H1 (cell line): ENCODE measurements around the gene MTM1. TPM values are rescaled to one million over a fixed set of nuclear protein-coding genes. Genes with fewer than 3 reads are reported as not detected.

Experiments
- ASH2L ChIP-seq: fragments of 200-600, 300-600 bp; sonication (generic); IDR thresholded peaks from one replicate; pipeline ENCODE4 v1.7.1; 2017; ENCODE audit warnings: low read length
- EP300 ChIP-seq, 2 experiments: IDR thresholded peaks; 1 replicate in 1 of 2; 2 replicates in 1 of 2; pipeline ENCODE4 v1.6.1; 2011 to 2012; ENCODE audit warnings: low read depth in 2 of 2, low read length in 2 of 2, mild to moderate bottlenecking in 2 of 2, borderline replicate concordance in 1 of 2, inconsistent platforms in 1 of 2, moderate library complexity in 1 of 2
- FOSL1 ChIP-seq: IDR thresholded peaks from 2 replicates; pipeline ENCODE4 v1.6.1; 2011; ENCODE audit warnings: mild to moderate bottlenecking, low read depth, low read length, moderate library complexity; ENCODE audit not compliant: insufficient read depth
- HDAC6 ChIP-seq: IDR thresholded peaks from one replicate; pipeline ENCODE4 v1.7.1; 2012; ENCODE audit warnings: low read depth, mild to moderate bottlenecking, inconsistent platforms, low read length, moderate library complexity
- SIRT6 ChIP-seq: IDR thresholded peaks from one replicate; pipeline ENCODE4 v1.7.1; 2012; ENCODE audit warnings: low read length, inconsistent platforms
- ZNF274 ChIP-seq: IDR thresholded peaks from 2 replicates; pipeline ENCODE4 v1.7.0; 2012; ENCODE audit warnings: low read length, borderline replicate concordance; ENCODE audit errors: extremely low read depth
- polyA plus RNA-seq, 7 experiments: library from polyadenylated mRNA; depleted of rRNA in 3 of 7; stranded (reverse) in 5 of 7; unstranded in 2 of 7; fragments of >200 nt in 5 of 7; fragments of 200-250 nt in 2 of 7; gene quantifications; 1 replicate in 5 of 7; 2 replicates in 1 of 7; 4 replicates in 1 of 7; pipeline versions ENCODE4 v1.2.1 to v1.2.3, GENCODE V29; 2011 to 2013; ENCODE audit warnings: missing spikeins in 2 of 7, mixed read lengths in 2 of 7
- total RNA-seq: library from RNA; stranded (reverse); fragmentation: NEBNext Ultra II Directional; extraction: Animal tissue kit (Norgen Biotek cat#: 25700); gene quantifications from 2 replicates; pipeline ENCODE4 v1.2.1, GENCODE V29; 2021
- TF ChIP-seq, protein P1 (sequence below): fragments of 300-600 bp; sonication (generic); IDR thresholded peaks from 2 replicates; pipeline ENCODE4 v1.7.1; 2012; ENCODE audit warnings: low read length, moderate library complexity, mild to moderate bottlenecking, inconsistent platforms; ENCODE audit not compliant: insufficient replicate concordance
- TF ChIP-seq, protein P2 (sequence below): IDR thresholded peaks from 2 replicates; pipeline ENCODE4 v1.6.1; 2012; ENCODE audit warnings: inconsistent platforms

Gene MTM1
- total and polyA plus RNA-seq, 2 of the 8 experiments (the other 6 are each of a cell fraction or from before 2014, with no cell fraction given), result 2.3 to 8.4 TPM

- TF ChIP-seq, protein P1, sequence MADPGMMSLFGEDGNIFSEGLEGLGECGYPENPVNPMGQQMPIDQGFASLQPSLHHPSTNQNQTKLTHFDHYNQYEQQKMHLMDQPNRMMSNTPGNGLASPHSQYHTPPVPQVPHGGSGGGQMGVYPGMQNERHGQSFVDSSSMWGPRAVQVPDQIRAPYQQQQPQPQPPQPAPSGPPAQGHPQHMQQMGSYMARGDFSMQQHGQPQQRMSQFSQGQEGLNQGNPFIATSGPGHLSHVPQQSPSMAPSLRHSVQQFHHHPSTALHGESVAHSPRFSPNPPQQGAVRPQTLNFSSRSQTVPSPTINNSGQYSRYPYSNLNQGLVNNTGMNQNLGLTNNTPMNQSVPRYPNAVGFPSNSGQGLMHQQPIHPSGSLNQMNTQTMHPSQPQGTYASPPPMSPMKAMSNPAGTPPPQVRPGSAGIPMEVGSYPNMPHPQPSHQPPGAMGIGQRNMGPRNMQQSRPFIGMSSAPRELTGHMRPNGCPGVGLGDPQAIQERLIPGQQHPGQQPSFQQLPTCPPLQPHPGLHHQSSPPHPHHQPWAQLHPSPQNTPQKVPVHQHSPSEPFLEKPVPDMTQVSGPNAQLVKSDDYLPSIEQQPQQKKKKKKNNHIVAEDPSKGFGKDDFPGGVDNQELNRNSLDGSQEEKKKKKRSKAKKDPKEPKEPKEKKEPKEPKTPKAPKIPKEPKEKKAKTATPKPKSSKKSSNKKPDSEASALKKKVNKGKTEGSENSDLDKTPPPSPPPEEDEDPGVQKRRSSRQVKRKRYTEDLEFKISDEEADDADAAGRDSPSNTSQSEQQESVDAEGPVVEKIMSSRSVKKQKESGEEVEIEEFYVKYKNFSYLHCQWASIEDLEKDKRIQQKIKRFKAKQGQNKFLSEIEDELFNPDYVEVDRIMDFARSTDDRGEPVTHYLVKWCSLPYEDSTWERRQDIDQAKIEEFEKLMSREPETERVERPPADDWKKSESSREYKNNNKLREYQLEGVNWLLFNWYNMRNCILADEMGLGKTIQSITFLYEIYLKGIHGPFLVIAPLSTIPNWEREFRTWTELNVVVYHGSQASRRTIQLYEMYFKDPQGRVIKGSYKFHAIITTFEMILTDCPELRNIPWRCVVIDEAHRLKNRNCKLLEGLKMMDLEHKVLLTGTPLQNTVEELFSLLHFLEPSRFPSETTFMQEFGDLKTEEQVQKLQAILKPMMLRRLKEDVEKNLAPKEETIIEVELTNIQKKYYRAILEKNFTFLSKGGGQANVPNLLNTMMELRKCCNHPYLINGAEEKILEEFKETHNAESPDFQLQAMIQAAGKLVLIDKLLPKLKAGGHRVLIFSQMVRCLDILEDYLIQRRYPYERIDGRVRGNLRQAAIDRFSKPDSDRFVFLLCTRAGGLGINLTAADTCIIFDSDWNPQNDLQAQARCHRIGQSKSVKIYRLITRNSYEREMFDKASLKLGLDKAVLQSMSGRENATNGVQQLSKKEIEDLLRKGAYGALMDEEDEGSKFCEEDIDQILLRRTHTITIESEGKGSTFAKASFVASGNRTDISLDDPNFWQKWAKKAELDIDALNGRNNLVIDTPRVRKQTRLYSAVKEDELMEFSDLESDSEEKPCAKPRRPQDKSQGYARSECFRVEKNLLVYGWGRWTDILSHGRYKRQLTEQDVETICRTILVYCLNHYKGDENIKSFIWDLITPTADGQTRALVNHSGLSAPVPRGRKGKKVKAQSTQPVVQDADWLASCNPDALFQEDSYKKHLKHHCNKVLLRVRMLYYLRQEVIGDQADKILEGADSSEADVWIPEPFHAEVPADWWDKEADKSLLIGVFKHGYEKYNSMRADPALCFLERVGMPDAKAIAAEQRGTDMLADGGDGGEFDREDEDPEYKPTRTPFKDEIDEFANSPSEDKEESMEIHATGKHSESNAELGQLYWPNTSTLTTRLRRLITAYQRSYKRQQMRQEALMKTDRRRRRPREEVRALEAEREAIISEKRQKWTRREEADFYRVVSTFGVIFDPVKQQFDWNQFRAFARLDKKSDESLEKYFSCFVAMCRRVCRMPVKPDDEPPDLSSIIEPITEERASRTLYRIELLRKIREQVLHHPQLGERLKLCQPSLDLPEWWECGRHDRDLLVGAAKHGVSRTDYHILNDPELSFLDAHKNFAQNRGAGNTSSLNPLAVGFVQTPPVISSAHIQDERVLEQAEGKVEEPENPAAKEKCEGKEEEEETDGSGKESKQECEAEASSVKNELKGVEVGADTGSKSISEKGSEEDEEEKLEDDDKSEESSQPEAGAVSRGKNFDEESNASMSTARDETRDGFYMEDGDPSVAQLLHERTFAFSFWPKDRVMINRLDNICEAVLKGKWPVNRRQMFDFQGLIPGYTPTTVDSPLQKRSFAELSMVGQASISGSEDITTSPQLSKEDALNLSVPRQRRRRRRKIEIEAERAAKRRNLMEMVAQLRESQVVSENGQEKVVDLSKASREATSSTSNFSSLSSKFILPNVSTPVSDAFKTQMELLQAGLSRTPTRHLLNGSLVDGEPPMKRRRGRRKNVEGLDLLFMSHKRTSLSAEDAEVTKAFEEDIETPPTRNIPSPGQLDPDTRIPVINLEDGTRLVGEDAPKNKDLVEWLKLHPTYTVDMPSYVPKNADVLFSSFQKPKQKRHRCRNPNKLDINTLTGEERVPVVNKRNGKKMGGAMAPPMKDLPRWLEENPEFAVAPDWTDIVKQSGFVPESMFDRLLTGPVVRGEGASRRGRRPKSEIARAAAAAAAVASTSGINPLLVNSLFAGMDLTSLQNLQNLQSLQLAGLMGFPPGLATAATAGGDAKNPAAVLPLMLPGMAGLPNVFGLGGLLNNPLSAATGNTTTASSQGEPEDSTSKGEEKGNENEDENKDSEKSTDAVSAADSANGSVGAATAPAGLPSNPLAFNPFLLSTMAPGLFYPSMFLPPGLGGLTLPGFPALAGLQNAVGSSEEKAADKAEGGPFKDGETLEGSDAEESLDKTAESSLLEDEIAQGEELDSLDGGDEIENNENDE, result no peak
- TF ChIP-seq SIRT6, result no peak
- TF ChIP-seq ZNF274, result no peak
- no peak for TF ChIP-seq ASH2L
- TF ChIP-seq FOSL1, result no peak
- TF ChIP-seq HDAC6, result no peak
- TF ChIP-seq, protein P2, sequence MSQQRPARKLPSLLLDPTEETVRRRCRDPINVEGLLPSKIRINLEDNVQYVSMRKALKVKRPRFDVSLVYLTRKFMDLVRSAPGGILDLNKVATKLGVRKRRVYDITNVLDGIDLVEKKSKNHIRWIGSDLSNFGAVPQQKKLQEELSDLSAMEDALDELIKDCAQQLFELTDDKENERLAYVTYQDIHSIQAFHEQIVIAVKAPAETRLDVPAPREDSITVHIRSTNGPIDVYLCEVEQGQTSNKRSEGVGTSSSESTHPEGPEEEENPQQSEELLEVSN, result no peak
- TF ChIP-seq EP300 (IDR thresholded peaks at IDR 0.05; ENCODE audit: borderline replicate concordance in 1 of 2, low read depth in 2 of 2, low read length in 2 of 2), result no peak
- TF ChIP-seq, all 59 proteins: peak for 0
Observed at GRCh38 chrX:150697641-150698040, 129.2 kb downstream of the MTM1 start (continued).
